Measurements from ENCODE around the gene THEMIS.

DNA sequence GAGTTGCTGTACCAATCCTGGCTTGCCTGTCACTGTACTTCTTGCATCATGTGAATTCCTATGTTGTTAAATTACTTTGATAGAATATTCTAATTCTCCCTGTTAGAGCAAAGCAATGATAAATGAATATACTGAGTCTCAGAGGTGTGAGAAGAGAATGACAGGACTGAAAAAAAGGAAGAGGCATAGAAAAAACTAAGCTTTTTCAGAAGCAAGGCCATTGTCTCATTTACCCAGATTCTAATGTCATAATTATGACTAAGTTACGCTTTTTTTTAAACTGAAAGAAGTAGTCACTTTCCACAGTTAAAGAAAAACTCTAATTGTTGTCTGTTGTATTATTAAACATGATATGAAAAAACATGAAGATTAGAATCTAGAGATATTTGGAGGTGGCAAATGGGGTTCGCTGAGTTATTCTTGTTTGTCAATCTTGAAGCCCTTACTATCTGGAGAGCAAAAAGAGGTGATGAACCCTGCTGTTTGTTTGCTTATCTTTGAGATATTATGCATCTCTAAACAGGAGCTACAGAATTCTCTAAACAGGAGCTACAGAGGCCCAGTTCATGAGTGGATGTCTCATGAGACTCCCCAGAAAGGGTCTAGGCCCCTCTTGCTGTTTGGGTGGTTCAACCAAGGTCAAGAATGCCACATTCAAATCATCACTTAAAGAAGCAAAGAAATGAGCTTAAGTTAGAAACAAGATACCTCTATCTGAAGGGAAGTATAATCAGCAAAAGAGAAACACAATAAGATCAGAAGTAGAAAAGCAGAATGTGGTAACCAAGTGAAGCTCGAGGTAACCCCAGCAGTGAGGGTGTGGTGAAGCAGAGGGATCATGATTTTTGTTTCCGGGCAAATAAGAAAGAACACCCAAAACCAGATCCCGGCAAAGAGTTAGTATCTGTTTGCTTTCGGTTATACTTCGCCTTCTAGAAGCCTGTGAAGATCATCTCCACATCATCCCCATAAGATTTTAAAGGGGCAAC lies 33.3 kb upstream of the THEMIS start:
- TF ChIP-seq, protein P1, sequence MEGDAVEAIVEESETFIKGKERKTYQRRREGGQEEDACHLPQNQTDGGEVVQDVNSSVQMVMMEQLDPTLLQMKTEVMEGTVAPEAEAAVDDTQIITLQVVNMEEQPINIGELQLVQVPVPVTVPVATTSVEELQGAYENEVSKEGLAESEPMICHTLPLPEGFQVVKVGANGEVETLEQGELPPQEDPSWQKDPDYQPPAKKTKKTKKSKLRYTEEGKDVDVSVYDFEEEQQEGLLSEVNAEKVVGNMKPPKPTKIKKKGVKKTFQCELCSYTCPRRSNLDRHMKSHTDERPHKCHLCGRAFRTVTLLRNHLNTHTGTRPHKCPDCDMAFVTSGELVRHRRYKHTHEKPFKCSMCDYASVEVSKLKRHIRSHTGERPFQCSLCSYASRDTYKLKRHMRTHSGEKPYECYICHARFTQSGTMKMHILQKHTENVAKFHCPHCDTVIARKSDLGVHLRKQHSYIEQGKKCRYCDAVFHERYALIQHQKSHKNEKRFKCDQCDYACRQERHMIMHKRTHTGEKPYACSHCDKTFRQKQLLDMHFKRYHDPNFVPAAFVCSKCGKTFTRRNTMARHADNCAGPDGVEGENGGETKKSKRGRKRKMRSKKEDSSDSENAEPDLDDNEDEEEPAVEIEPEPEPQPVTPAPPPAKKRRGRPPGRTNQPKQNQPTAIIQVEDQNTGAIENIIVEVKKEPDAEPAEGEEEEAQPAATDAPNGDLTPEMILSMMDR (IDR thresholded peaks at IDR 0.05), result no peak
- no peak for TF ChIP-seq POLR2A (IDR thresholded peaks at IDR 0.05)

All from esophagus squamous epithelium (tissue), 4 donors.